WTC11 (cell line): Measurements from ENCODE around the gene ARMC9. TPM values are rescaled to one million over a fixed set of nuclear protein-coding genes. Genes with fewer than 3 reads are reported as not detected.

ENCODE experiments used
- FOXK1 ChIP-seq: sonication (generic); formaldehyde crosslinking; IDR thresholded peaks from 2 replicates; pipeline ENCODE4 v1.8.0; 2022; ENCODE audit warnings: mild to moderate bottlenecking, moderate library complexity, missing genetic modification reagents
- FOXP1 ChIP-seq: sonication (generic); formaldehyde crosslinking; IDR thresholded peaks from 2 replicates; pipeline ENCODE4 v1.8.0; 2022; ENCODE audit warnings: missing genetic modification reagents, mild to moderate bottlenecking, moderate library complexity, borderline replicate concordance
- NR3C1 ChIP-seq: sonication (generic); formaldehyde crosslinking; conservative IDR thresholded peaks from 2 replicates; pipeline ENCODE4 v1.8.1; 2023; ENCODE audit warnings: low read depth, mild to moderate bottlenecking, missing genetic modification reagents
- SP1 ChIP-seq: sonication (generic); formaldehyde crosslinking; conservative IDR thresholded peaks from 2 replicates; pipeline ENCODE4 v1.8.1; 2022; ENCODE audit warnings: missing genetic modification reagents
- ZNF396 ChIP-seq: fragments of 250-450 bp; sonication (Bioruptor Pico); IDR thresholded peaks from 2 replicates; pipeline ENCODE4 v1.8.0; 2021; ENCODE audit warnings: mild to moderate bottlenecking, moderate library complexity, borderline replicate concordance
- ZNF671 ChIP-seq: fragments of 250-450 bp; sonication (Bioruptor Pico); IDR thresholded peaks from 2 replicates; pipeline ENCODE4 v1.8.0; 2021; ENCODE audit warnings: mild to moderate bottlenecking
- total RNA-seq: library from RNA; stranded (reverse); gene quantifications from 3 replicates; pipeline ENCODE4 v1.2.3, GENCODE V29; 2021
- TF ChIP-seq, protein P1 (sequence below): fragments of 250-450 bp; sonication (Bioruptor Pico); IDR thresholded peaks from 2 replicates; pipeline ENCODE4 v1.8.0; 2021; ENCODE audit warnings: mild to moderate bottlenecking
- TF ChIP-seq, protein P2 (sequence below): sonication (generic); formaldehyde crosslinking; IDR thresholded peaks from 2 replicates; pipeline ENCODE4 v1.8.1; 2023; ENCODE audit warnings: mild to moderate bottlenecking, missing genetic modification reagents
- TF ChIP-seq, protein P3 (sequence below): sonication (generic); formaldehyde crosslinking; IDR thresholded peaks from 2 replicates; pipeline ENCODE4 v1.8.0; 2022; ENCODE audit warnings: mild to moderate bottlenecking, missing genetic modification reagents
- TF ChIP-seq, protein P4 (sequence below): sonication (generic); formaldehyde crosslinking; IDR thresholded peaks from 2 replicates; pipeline ENCODE4 v1.8.0; 2022; ENCODE audit warnings: mild to moderate bottlenecking, missing genetic modification reagents
- TF ChIP-seq, protein P5 (sequence below): sonication (generic); formaldehyde crosslinking; conservative IDR thresholded peaks from 2 replicates; pipeline ENCODE4 v1.8.1; 2023; ENCODE audit warnings: mild to moderate bottlenecking, low read depth, missing genetic modification reagents, moderate library complexity
- TF ChIP-seq, protein P6 (sequence below): sonication (generic); formaldehyde crosslinking; IDR thresholded peaks from 2 replicates; pipeline ENCODE4 v1.8.0; 2022; ENCODE audit warnings: mild to moderate bottlenecking, missing genetic modification reagents
- TF ChIP-seq, protein P7 (sequence below): sonication (generic); formaldehyde crosslinking; IDR thresholded peaks from 2 replicates; pipeline ENCODE4 v1.8.1; 2022; ENCODE audit warnings: low read depth, mild to moderate bottlenecking, moderate library complexity, missing genetic modification reagents, borderline replicate concordance
- TF ChIP-seq, protein P8 (sequence below): sonication (generic); formaldehyde crosslinking; conservative IDR thresholded peaks from 2 replicates; pipeline ENCODE4 v1.8.1; 2022; ENCODE audit warnings: mild to moderate bottlenecking, missing genetic modification reagents
- TF ChIP-seq, protein P9 (sequence below): fragments of 250-450 bp; sonication (Bioruptor Pico); IDR thresholded peaks from 2 replicates; pipeline ENCODE4 v2.1.2; 2022; ENCODE audit warnings: mild to moderate bottlenecking, moderate library complexity
- TF ChIP-seq, protein P10 (sequence below): sonication (generic); formaldehyde crosslinking; IDR thresholded peaks from 2 replicates; pipeline ENCODE4 v1.8.1; 2023; ENCODE audit warnings: mild to moderate bottlenecking, missing genetic modification reagents, moderate library complexity

The ARMC9 gene
- total RNA-seq, 1 experiment from 2014 or later, result 34.9 TPM

DNA sequence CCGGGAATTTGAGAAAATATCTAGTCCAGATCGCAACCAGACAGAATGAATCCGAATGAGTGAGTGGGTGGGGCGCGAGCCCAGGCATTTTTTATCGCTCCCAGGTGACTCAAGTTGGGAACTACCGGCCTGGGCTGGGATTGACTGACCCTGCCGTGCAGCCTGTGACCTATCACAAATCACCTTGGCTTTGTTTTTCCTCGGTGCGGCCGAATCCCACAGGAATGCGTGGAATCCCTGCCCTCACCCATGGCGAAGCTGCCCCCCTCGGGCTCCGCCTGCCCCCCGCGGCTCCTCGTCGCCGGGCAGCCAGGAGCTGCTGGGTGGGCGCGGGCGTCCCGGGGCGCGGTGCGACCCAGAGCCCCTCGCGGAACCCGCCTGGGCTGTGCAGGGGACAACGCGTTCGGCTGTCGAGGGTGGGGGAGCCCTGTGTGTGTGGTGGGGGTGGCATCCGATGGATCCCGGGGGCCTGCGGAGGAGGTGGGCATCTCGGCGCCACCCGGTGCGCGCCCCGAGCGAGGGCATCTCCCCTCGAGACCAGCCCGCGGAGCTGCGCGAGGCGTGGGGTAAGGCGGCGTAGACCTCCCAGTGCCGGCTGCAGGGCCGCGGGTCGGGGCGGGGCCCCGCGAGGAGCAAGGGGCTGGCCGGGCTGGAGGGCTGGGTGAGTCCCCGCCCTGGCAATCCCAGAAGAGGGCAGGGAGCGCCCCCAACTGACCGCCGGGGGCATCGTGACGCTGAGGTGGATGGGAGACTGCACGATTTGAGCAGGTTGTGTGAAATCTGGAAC, 213.6 kb downstream of the ARMC9 start (continued):
- TF ChIP-seq, protein P1, sequence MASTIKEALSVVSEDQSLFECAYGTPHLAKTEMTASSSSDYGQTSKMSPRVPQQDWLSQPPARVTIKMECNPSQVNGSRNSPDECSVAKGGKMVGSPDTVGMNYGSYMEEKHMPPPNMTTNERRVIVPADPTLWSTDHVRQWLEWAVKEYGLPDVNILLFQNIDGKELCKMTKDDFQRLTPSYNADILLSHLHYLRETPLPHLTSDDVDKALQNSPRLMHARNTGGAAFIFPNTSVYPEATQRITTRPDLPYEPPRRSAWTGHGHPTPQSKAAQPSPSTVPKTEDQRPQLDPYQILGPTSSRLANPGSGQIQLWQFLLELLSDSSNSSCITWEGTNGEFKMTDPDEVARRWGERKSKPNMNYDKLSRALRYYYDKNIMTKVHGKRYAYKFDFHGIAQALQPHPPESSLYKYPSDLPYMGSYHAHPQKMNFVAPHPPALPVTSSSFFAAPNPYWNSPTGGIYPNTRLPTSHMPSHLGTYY (CRISPR knock-in tag), result no peak
- TF ChIP-seq NR3C1 (CRISPR knock-in tag) (no peak; the same call in 1 of the 2 replicates), FOXK1 (no peak), ZNF396 (CRISPR knock-in tag) (no peak), ZNF671 (no peak), SP1 (CRISPR knock-in tag) (peak; percentile 74), FOXP1 (CRISPR knock-in tag) (peak; percentile 95)
- TF ChIP-seq, protein P2, sequence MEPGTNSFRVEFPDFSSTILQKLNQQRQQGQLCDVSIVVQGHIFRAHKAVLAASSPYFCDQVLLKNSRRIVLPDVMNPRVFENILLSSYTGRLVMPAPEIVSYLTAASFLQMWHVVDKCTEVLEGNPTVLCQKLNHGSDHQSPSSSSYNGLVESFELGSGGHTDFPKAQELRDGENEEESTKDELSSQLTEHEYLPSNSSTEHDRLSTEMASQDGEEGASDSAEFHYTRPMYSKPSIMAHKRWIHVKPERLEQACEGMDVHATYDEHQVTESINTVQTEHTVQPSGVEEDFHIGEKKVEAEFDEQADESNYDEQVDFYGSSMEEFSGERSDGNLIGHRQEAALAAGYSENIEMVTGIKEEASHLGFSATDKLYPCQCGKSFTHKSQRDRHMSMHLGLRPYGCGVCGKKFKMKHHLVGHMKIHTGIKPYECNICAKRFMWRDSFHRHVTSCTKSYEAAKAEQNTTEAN, result peak; percentile 91
- TF ChIP-seq, protein P3, sequence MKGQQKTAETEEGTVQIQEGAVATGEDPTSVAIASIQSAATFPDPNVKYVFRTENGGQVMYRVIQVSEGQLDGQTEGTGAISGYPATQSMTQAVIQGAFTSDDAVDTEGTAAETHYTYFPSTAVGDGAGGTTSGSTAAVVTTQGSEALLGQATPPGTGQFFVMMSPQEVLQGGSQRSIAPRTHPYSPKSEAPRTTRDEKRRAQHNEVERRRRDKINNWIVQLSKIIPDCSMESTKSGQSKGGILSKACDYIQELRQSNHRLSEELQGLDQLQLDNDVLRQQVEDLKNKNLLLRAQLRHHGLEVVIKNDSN (CRISPR knock-in tag), result no peak
- TF ChIP-seq, protein P4, sequence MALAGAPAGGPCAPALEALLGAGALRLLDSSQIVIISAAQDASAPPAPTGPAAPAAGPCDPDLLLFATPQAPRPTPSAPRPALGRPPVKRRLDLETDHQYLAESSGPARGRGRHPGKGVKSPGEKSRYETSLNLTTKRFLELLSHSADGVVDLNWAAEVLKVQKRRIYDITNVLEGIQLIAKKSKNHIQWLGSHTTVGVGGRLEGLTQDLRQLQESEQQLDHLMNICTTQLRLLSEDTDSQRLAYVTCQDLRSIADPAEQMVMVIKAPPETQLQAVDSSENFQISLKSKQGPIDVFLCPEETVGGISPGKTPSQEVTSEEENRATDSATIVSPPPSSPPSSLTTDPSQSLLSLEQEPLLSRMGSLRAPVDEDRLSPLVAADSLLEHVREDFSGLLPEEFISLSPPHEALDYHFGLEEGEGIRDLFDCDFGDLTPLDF (CRISPR knock-in tag), result peak; percentile 45; the same call in 1 of the 2 replicates
- TF ChIP-seq, protein P5, sequence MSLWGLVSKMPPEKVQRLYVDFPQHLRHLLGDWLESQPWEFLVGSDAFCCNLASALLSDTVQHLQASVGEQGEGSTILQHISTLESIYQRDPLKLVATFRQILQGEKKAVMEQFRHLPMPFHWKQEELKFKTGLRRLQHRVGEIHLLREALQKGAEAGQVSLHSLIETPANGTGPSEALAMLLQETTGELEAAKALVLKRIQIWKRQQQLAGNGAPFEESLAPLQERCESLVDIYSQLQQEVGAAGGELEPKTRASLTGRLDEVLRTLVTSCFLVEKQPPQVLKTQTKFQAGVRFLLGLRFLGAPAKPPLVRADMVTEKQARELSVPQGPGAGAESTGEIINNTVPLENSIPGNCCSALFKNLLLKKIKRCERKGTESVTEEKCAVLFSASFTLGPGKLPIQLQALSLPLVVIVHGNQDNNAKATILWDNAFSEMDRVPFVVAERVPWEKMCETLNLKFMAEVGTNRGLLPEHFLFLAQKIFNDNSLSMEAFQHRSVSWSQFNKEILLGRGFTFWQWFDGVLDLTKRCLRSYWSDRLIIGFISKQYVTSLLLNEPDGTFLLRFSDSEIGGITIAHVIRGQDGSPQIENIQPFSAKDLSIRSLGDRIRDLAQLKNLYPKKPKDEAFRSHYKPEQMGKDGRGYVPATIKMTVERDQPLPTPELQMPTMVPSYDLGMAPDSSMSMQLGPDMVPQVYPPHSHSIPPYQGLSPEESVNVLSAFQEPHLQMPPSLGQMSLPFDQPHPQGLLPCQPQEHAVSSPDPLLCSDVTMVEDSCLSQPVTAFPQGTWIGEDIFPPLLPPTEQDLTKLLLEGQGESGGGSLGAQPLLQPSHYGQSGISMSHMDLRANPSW (CRISPR knock-in tag), result peak; percentile 77; the same call in 1 of the 2 replicates
- TF ChIP-seq, protein P6, sequence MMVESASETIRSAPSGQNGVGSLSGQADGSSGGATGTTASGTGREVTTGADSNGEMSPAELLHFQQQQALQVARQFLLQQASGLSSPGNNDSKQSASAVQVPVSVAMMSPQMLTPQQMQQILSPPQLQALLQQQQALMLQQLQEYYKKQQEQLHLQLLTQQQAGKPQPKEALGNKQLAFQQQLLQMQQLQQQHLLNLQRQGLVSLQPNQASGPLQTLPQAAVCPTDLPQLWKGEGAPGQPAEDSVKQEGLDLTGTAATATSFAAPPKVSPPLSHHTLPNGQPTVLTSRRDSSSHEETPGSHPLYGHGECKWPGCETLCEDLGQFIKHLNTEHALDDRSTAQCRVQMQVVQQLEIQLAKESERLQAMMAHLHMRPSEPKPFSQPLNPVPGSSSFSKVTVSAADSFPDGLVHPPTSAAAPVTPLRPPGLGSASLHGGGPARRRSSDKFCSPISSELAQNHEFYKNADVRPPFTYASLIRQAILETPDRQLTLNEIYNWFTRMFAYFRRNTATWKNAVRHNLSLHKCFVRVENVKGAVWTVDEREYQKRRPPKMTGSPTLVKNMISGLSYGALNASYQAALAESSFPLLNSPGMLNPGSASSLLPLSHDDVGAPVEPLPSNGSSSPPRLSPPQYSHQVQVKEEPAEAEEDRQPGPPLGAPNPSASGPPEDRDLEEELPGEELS (CRISPR knock-in tag), result peak; percentile 49; the same call in 1 of the 2 replicates
- TF ChIP-seq, protein P7, sequence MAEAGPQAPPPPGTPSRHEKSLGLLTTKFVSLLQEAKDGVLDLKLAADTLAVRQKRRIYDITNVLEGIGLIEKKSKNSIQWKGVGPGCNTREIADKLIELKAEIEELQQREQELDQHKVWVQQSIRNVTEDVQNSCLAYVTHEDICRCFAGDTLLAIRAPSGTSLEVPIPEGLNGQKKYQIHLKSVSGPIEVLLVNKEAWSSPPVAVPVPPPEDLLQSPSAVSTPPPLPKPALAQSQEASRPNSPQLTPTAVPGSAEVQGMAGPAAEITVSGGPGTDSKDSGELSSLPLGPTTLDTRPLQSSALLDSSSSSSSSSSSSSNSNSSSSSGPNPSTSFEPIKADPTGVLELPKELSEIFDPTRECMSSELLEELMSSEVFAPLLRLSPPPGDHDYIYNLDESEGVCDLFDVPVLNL (CRISPR knock-in tag), result peak; percentile 52; the same call in 1 of the 2 replicates
- TF ChIP-seq, protein P8, sequence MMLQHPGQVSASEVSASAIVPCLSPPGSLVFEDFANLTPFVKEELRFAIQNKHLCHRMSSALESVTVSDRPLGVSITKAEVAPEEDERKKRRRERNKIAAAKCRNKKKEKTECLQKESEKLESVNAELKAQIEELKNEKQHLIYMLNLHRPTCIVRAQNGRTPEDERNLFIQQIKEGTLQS (CRISPR knock-in tag), result 0 out of 2 replicates have a peak, but pooled peaks have one; percentile 27
- TF ChIP-seq, protein P9, sequence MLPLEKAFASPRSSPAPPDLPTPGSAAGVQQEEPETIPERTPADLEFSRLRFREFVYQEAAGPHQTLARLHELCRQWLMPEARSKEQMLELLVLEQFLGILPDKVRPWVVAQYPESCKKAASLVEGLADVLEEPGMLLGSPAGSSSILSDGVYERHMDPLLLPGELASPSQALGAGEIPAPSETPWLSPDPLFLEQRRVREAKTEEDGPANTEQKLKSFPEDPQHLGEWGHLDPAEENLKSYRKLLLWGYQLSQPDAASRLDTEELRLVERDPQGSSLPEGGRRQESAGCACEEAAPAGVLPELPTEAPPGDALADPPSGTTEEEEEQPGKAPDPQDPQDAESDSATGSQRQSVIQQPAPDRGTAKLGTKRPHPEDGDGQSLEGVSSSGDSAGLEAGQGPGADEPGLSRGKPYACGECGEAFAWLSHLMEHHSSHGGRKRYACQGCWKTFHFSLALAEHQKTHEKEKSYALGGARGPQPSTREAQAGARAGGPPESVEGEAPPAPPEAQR, result no peak
- TF ChIP-seq, protein P10, sequence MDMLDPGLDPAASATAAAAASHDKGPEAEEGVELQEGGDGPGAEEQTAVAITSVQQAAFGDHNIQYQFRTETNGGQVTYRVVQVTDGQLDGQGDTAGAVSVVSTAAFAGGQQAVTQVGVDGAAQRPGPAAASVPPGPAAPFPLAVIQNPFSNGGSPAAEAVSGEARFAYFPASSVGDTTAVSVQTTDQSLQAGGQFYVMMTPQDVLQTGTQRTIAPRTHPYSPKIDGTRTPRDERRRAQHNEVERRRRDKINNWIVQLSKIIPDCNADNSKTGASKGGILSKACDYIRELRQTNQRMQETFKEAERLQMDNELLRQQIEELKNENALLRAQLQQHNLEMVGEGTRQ (CRISPR knock-in tag), result peak; percentile 25; the same call in 1 of the 2 replicates
